Skeletal muscle cell (primary cell): ENCODE measurements around the gene ANKMY1.
"Not testable (repeated sequence)": the region's sequence is repeated elsewhere in the genome, so short reads cannot be mapped to it uniquely, and the experiment has no call there.

ENCODE experiments used
- DNase-seq: peaks from one replicate; pipeline ENCODE4 v3.0.0-alpha.2; 2010; ENCODE audit warnings: low read depth
- H3K4me3 ChIP-seq: 2 replicates; pipeline ENCODE4 v1.5.1; 2011; ENCODE audit warnings: low read depth, mild to moderate bottlenecking, control low read depth, low read length, moderate library complexity

ANKMY1 gene

DNA sequence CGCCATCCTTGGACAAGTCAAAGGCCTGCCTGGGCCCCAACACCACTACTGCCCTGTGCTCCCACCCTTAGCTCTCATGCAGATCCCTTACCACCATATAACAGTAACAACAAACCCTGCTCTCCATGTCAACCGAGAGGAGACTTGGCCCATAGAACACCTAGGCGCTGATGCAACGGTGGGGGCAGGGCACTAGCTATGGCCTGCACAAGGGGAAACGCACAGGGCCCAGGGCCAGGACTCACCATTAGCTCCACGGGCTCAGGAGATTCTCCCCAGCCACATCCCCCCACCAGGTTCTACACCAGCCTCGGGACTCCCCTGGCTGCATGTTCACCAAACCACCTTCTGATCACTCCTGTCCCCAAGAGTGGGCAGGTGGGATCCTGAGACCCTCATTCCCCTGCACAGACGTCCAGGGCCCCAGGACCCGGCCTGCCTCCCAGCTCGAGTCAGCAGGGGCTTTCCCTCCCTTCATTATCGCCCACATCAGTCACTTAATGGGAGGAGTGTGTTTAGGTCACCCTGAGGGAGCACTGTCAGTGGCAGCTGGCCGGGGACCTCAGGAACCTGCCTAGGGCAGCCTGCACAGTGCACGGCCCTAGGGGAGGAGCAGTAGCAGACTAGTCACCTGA lies 29.3 kb downstream of the ANKMY1 start:
- no peak for DNase-seq
- no peak overlapping the region for H3K4me3 ChIP-seq

- H3K4me3 ChIP-seq = no peak overlapping the region
Observed at GRCh38 chr2:240527153-240527750, 30.5 kb downstream of the ANKMY1 start.

GRCh38 chr2:240526521-240526920 lies 31.3 kb downstream of the ANKMY1 start:
- no peak overlapping the region for H3K4me3 ChIP-seq
- DNase-seq = no peak

More at GRCh38 chr2:240527153-240527750, 30.5 kb downstream of the ANKMY1 start:
- DNase-seq = no peak

DNA sequence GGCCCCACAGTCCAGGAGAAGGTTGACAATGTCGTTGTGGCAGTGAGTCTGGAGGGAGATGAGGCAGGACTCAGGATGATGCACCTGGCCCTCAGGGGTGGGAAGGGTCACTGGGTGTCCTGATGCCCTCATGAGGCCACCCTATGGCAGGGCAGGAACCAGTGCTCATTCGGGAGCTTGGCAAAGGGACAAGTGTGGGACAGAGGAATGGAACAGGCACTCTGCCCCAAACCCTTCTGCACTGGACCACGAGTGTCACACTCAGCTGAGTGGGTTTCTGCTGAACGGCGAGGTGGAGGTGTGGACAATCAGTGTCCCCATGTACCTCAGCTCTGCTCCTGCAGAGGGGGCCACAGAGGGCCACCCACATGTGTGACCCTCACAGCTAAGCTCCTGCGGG lies 32.0 kb downstream of the ANKMY1 start:
- no peak for DNase-seq
- no peak overlapping the region for H3K4me3 ChIP-seq

DNA sequence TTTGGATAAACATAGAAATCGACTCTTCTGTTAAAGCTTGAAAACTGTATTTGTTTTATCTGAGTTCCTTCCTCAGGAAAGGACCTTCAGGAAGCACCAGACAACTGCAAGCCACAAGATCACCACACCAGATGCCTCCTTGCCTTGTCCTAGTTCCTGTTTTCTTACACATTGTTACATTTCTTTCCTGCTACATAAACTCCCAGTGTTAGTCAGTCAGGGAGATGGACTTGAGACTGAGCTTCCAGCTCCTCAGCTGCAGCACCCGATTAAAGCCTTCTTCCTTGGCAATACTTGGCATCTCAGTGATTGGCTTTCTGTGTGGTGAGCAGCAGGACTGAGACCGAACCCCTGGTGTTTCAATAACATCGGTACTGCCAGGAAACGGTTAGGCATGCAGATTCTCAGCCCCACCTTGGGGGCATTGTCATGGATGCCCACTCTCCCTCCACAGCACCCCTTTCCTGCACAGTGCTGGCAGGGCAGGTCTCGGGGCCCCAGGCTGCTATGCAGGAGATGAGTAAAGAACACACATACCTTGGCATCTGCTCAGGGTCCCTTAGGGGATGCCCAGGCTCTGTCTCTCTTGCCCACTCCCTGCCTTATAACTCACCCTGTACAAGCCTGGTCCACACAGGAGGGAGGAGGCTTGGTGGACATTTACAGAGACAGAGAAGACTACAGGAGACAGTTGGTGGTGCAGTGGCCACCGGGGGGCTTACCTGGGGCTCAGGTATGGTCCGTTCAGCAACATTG lies 32.6 kb downstream of the ANKMY1 start:
- H3K4me3 ChIP-seq = no peak overlapping the region
- DNase-seq = no peak

DNA sequence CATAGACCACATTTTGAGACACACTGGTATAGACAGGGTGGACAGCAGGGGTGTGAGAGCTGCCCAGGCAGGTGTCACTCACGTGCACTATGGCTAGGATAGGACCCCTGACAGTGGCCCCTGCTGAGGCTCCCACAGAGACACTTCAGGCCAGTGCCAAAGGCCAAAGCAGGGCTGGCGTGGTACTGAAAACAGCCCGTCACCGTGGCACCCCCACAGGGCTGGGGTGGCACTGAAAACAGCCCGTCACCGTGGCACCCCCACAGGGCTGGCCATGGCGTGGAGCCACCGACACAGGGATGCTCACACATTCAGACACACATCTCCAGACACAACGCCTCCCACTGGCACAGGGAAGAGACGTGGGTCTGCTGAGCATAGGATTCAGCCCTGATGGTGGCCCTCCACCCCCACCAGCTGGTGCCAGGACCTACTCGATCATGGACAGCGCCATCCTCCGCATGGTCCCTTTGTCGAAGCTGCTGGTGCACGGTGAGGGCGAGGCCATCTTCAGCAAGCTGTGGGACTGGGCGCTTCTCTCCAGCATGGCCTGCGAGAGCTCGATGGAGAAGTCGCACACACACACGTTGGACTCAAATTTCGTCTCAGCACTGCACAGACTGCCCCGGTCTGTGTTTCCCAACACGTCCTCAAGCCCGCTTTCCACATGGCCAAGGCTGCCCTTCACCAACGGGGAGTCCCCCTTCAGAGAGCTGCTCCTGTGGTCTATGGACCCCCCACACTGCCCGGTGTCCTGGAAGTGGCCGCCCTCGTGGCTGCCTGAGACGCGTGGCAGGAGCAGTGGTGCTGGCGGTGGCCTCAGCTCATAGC lies 34.1 kb downstream of the ANKMY1 start:
- no peak for DNase-seq
- no peak overlapping the region for H3K4me3 ChIP-seq

DNA sequence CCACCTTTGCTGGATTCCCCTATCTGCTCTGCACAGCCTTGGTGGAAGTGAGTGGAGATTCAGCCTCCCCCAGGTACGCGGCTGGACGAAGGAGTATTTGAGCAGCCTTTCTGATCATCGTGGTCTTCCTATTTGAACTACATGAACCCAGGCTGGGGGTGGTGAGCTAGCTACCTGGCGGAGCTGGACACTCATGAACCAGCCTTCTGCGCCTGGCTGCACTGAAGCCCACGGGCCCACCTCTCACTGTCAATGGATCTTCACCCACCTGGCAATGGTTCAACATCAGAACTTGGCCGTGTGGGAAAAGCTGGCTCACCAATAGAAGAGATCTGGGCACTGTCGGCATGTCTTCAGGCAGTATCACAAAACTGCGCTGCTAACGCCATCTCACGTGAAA lies 35.4 kb downstream of the ANKMY1 start:
- no peak overlapping the region for H3K4me3 ChIP-seq
- no peak for DNase-seq

- DNase-seq, H3K4me3 ChIP-seq: not testable (repeated sequence)
Observed at GRCh38 chr2:240521885-240522284, 35.9 kb downstream of the ANKMY1 start.

DNA sequence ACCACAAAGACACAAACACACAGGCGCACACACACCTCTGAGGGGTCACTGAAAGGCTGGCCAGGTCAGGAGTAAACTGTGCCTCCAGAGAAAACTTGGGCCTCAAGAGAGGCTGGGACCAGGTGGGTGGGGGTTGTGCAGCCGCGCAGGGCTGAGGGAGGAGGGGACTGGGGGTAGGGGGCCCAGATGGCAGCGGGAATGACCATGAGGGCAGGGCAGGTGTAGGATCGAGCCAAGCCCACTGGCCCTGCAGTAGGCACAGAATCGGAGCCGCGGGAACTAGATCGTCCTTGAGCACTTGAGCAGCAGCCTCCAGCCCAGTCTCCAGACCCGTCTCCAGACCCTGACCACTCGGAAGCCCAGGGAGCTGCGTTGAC lies 36.8 kb downstream of the ANKMY1 start:
- no peak for DNase-seq
- no peak overlapping the region for H3K4me3 ChIP-seq

- no peak for DNase-seq
- H3K4me3 ChIP-seq = peak overlapping the region; percentile 29
Observed at GRCh38 chr2:240520130-240520973, 37.4 kb downstream of the ANKMY1 start.

DNA sequence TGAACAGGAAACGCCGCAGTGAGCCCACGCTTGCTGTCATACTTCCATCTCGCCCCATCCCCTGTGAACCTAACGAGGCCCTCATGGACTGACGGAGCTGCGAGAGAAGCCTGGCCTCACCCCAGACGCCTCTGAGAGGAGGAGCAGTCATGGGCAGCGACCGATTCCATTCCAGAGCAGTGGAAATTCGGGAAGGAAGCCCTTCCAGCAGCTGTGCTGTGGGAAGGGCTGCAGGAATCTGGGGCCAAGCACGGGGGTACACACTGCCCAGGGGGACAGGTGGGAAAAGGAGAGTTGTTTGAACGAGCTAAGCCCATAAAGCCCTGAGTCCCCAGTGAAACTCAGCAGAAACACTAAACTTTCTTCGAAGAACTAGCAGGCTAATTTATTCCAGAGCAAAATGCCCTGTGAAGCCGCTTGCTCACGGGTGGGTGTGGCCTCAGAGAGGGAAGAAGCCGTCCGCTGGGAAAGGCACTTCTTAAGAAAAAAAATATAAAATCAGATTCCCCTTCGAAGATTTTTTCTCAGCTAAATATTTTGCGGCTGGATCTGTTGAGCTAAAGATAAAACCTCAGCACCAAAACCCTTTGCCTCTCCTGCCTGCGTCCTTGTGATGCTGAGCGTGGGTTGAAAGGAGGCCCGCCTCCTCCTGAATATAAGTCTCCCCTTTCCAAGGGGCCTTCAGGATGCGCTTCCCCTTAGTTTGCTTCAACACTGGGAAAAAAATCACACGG lies 38.2 kb downstream of the ANKMY1 start:
- H3K4me3 ChIP-seq = peak overlapping the region; percentile 29
- peak; percentile 12 for DNase-seq

GRCh38 chr2:240518981-240519380 lies 38.8 kb downstream of the ANKMY1 start:
- no peak for DNase-seq
- H3K4me3 ChIP-seq = no peak overlapping the region

- no peak for DNase-seq
- no peak overlapping the region for H3K4me3 ChIP-seq
Observed at GRCh38 chr2:240517342-240517741, 40.4 kb downstream of the ANKMY1 start.

GRCh38 chr2:240514631-240515030 lies 43.2 kb downstream of the ANKMY1 start:
- no peak overlapping the region for H3K4me3 ChIP-seq
- DNase-seq = no peak

DNA sequence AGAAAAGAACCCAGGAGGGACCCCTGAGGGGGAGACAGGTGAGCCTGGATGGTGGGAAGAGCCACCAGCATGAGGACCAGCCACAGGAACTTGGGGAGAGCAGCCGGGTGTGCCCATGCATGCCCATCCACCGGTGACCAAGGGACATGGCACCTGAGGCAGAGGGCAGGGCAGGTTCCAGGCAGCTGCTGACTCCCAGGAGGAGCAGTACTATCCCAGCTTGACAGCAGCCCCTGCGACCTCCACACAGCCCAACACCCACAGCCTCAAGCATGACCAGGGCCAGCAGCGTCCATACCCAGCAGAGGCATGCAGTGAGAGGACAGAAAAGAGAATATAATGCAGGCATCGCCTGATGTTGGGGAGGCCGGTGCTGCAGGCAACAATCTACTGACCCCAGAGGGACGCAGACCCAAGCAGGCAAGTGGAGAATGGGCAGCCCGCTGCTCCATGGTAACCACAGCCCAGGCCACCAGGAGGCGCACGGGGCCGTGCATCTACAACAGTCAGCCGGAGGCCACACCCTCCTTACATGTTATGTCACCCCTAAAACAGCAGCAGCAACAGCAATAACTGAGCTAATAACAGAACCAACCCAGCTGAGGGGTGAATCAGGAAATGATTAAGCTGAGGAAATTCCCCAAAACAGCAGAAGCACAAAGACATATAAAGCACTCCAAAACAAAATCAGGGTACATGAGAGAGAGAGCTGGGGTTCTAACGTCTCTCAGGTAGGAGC lies 44.1 kb downstream of the ANKMY1 start:
- peak; percentile 49 for DNase-seq

DNA sequence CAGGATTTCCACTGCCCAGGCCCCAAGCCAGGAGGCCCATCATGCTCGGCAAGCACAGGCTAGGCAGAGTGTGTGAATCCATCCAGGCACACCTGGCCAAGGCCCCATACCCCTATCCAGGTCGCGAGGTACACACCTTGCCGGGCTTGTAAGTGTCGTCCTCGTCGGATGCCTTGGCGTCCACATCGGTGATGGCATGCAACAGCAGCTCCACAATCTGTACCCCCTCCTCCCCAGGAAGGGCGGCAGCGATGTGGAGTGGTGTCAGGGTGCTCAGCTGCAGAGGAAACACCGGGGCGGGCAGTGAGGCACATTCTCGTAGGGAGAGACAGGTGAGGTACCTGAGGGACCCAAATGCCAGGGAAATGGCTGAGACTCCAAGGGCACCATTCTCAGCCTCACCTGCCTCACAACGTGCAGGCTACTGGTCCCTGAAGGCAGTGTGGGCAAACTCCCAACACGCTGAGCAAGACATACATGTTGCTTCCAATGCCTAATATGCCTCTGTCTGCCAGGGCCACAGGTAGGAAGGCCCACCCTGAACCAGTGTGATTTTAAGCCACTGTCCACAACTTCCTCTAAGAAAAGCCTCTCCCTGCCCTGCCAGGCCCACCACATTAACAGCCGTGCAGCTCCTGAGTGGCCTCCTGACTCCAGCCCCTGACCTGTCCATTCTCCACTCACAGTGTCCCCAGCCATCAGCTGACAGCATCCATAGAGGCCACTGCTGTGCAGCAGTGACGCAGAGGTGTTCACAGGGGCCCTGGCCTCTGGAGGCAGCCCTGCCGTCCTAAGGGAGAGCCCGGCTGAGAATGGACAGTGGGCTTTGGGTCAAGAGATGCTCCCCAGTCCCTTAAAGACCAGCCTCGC lies 44.9 kb downstream of the ANKMY1 start:
- DNase-seq = no peak
- H3K4me3 ChIP-seq = no peak overlapping the region

More for the DNA sequence above, 44.1 kb downstream of the ANKMY1 start:
- H3K4me3 ChIP-seq = no peak overlapping the region

DNA sequence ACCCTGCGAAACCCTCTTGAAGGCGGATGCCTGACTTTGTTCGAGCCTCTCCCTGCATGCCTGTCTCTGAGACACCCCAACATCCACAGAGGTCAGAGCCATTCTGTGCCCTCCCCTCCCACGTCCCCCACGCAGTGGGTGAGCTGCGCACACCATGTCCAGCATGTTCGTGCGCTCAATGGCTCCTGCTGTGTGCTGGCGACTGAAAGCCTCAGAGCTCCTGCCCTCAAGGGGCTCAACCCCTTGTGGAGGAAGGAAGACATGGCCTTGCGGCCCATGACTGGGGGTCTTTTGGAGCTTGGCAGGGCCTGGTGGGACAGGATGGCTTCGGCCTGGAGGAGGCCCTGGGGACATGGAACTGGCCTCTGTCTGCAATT lies 45.7 kb downstream of the ANKMY1 start:
- no peak overlapping the region for H3K4me3 ChIP-seq
- no peak for DNase-seq
